ENCODE results near the gene ERC2. TPM values are rescaled to one million over a fixed set of nuclear protein-coding genes. Genes with fewer than 3 reads are reported as not detected.

Gene ERC2
- total and polyA plus RNA-seq, 2 of the 13 experiments (the other 11 are each of a cell fraction or from before 2014, with no cell fraction given): 0.16 to 0.22 TPM

GRCh38 chr3:55489798-55490132 is 978.5 kb downstream of the ERC2 start:
- no peak for FAIRE-seq
- H3K4me1 ChIP-seq (ENCODE audit: insufficient read depth, low read length): peaks cover 5% of the 10 kb centered on the region; the same call in 1 of the 2 replicates
- no peaks in the 10 kb centered on the region for H4K20me1 ChIP-seq (ENCODE audit: insufficient read depth, low read length)
- no peaks in the 10 kb centered on the region for H3K36me3 ChIP-seq (replicated peaks in 1 of 2; ENCODE audit: control insufficient read depth in 1 of 2, insufficient read depth in 2 of 2, low read length in 2 of 2)
- no peak overlapping the region for H3K9ac ChIP-seq (ENCODE audit: insufficient read depth, low read depth, low read length)
- no peak for TF ChIP-seq HNRNPH1 (optimal IDR thresholded peaks at IDR 0.05; ENCODE audit: low read depth, low read length)
- TF ChIP-seq ZNF337 (CRISPR knock-in tag; IDR thresholded peaks at IDR 0.05; ENCODE audit: borderline replicate concordance, low read depth): no peak
- TF ChIP-seq ZNF597 (CRISPR knock-in tag; IDR thresholded peaks at IDR 0.05): no peak
- no peak for TF ChIP-seq TIGD3 (CRISPR knock-in tag; IDR thresholded peaks at IDR 0.05; ENCODE audit: borderline replicate concordance)
- no peak for TF ChIP-seq MYC (CRISPR knock-in tag; IDR thresholded peaks at IDR 0.05; ENCODE audit: borderline replicate concordance)
- no peak for TF ChIP-seq ZNF546 (CRISPR knock-in tag; conservative IDR thresholded peaks at IDR 0.05)
- TF ChIP-seq NCOR1 (IDR thresholded peaks at IDR 0.05; ENCODE audit: borderline replicate concordance, low read length): no peak
- TF ChIP-seq BRF2 (CRISPR knock-in tag; IDR thresholded peaks at IDR 0.05): no peak
- TF ChIP-seq MBNL3 (CRISPR knock-in tag; conservative IDR thresholded peaks at IDR 0.05): no peak
- no peak for TF ChIP-seq HMG20B (CRISPR knock-in tag; conservative IDR thresholded peaks at IDR 0.05)
- TF ChIP-seq ZSCAN20 (CRISPR knock-in tag; IDR thresholded peaks at IDR 0.05; ENCODE audit: borderline replicate concordance): no peak
- H3K4me3 ChIP-seq (replicated peaks in 1 of 3; ENCODE audit: insufficient read depth in 1 of 3, low read depth in 2 of 3, low read length in 3 of 3): no peak overlapping the region
- H2AFZ ChIP-seq (ENCODE audit: low read length): no peak overlapping the region
- H3K4me2 ChIP-seq (ENCODE audit: low read depth, low read length): no peak overlapping the region
- ATAC-seq: no peak
- CTCF ChIA-PET (ENCODE audit: low intra/inter-chr PET ratio, low total read pairs): no interaction called here
- H3K27me3 ChIP-seq (ENCODE audit: control insufficient read depth in 1 of 2, insufficient read depth in 2 of 2, low read length in 2 of 2): peaks cover 4 to 31% of the 10 kb centered on the region in 2 experiments; a peak in 4 of 5 replicates
- no peaks in the 10 kb centered on the region for H3K9me3 ChIP-seq (ENCODE audit: low read length)
- no TSS peak for BruUV-seq (replicated peaks)
- POLR2A ChIA-PET: no interaction called here
- in situ Hi-C loops (cut with HindIII; ENCODE audit: extremely low pct_ligation_motif_present, low pct_unique_long_range_greater_than_20kb) (loop anchor here (5.0 to 10.0 kb wide), 3 partner anchors 255 to 755 kb away; no protein-coding TSS in a partner anchor), intact Hi-C loops (cut with micrococcal nuclease; ENCODE audit: unreplicated experiment) (no loop called here)
- no peak overlapping the region for H3K27ac ChIP-seq (ENCODE audit: extremely low read length, insufficient read depth, low read length)
- no peaks in the 10 kb centered on the region for H3K79me2 ChIP-seq (ENCODE audit: insufficient read depth, low read length)
- no peak for DNase-seq (ENCODE audit: low spot score)
- 55% methylated on average over 8 of the region's 17 CpGs for WGBS (ENCODE audit: low lambda C conversion rate)
